Smooth muscle cell (in vitro differentiated cells): Measurements from ENCODE around the gene MYO1D. TPM values are rescaled to one million over a fixed set of nuclear protein-coding genes. Genes with fewer than 3 reads are reported as not detected.

Experiments used
- DNase-seq: peaks from one replicate; lab custom pipeline; 2025; ENCODE audit not compliant: unreplicated experiment; lab: John Stamatoyannopoulos, UW
- H2AFZ ChIP-seq: fragments of 200-600 bp; sonication (generic); 2 replicates; pipeline ENCODE4 v1.6.0; 2016; ENCODE audit warnings: antibody characterized with exemption, low read depth, mild to moderate bottlenecking
- H3F3A ChIP-seq: fragments of 200-600 bp; sonication (generic); 2 replicates; pipeline ENCODE4 v1.6.0; 2017; ENCODE audit warnings: antibody characterized with exemption, low read depth
- H3K27ac ChIP-seq: fragments of 200-600 bp; sonication (generic); 2 replicates; pipeline ENCODE4 v1.5.1; 2016; ENCODE audit warnings: low read depth, mild to moderate bottlenecking
- H3K27me3 ChIP-seq: fragments of 200-600 bp; sonication (generic); 2 replicates; pipeline ENCODE4 v1.6.1; 2016; ENCODE audit warnings: low read depth, mild to moderate bottlenecking
- H3K36me3 ChIP-seq: fragments of 200-600 bp; sonication (generic); 2 replicates; pipeline ENCODE4 v1.5.1; 2016; ENCODE audit warnings: low read depth
- H3K4me1 ChIP-seq: fragments of 200-600 bp; sonication (generic); 2 replicates; pipeline ENCODE4 v1.5.1; 2016; ENCODE audit warnings: low read depth
- H3K4me2 ChIP-seq: fragments of 200-600 bp; sonication (generic); 2 replicates; pipeline ENCODE4 v1.6.0; 2016; ENCODE audit warnings: mild to moderate bottlenecking
- H3K4me3 ChIP-seq: fragments of 200-600 bp; sonication (generic); 2 replicates; pipeline ENCODE4 v1.5.1; 2016; ENCODE audit warnings: mild to moderate bottlenecking
- H3K79me2 ChIP-seq: fragments of 200-600 bp; sonication (generic); 2 replicates; pipeline ENCODE4 v1.6.0; 2016; ENCODE audit warnings: low read depth, mild to moderate bottlenecking
- H3K9ac ChIP-seq: fragments of 200-600 bp; sonication (generic); 2 replicates; pipeline ENCODE4 v1.6.0; 2016; ENCODE audit warnings: low read depth
- H3K9me3 ChIP-seq: fragments of 200-600 bp; sonication (generic); replicated peaks from 2 replicates; pipeline ENCODE4 v1.5.1; 2016; ENCODE audit warnings: low read depth
- H4K20me1 ChIP-seq: fragments of 200-600 bp; sonication (generic); 2 replicates; pipeline ENCODE4 v1.6.0; 2016; ENCODE audit warnings: low read depth
- WGBS: methylation state at CpG from one replicate; pipeline ENCODE4 v1.1.7; 2016; ENCODE audit warnings: low lambda C conversion rate; 5-methylcytosine and 5-hydroxymethylcytosine counted together
- polyA plus RNA-seq: library from polyadenylated mRNA; unstranded; fragments of >200 nt; fragmentation: Nextera tagmentation; extraction: Ambion mirVana; gene quantifications from 2 replicates; pipeline ENCODE4 v1.2.1, GENCODE V29; 2016
- total RNA-seq: library from RNA; depleted of rRNA; stranded (reverse); fragments of >200 nt; gene quantifications from 2 replicates; pipeline ENCODE4 v1.2.3, GENCODE V29; 2014
- TF ChIP-seq, protein P1 (sequence below): fragments of 200-600 bp; sonication (generic); IDR thresholded peaks from 2 replicates; pipeline ENCODE4 v1.5.1; 2017; ENCODE audit warnings: borderline replicate concordance, mild to moderate bottlenecking, antibody characterized with exemption; ENCODE audit not compliant: insufficient read depth, poor library complexity, severe bottlenecking

Gene MYO1D
- total and polyA plus RNA-seq, 2 experiments from 2014 or later: 13.9 to 35.7 TPM

DNA sequence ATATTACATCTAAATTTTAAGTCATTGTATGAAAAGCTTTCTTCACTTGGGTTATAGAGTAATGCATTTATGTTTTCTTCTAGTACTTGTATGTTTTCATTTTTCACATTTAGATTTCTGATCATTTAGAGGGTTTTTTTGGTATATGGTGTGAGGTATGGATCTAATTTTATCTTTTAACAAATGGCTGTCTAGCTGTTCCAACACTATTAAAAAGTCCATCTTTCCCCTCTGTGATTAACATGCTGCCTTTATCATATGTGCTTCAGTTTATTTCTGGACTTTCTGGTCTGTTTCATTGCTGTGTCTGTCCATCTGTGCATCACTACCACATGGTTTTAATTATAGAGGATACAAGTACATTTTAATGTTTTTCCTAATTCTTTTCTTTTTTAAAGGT lies 163.8 kb downstream of the MYO1D start:
- peaks cover 9% of the 10 kb centered on the region for H3K36me3 ChIP-seq
- no peak for DNase-seq
- no peaks in the 10 kb centered on the region for H3K4me1 ChIP-seq
- no peak overlapping the region for H3K9ac ChIP-seq
- H3K4me2 ChIP-seq: no peak overlapping the region
- no peak overlapping the region for H2AFZ ChIP-seq
- H4K20me1 ChIP-seq: no peaks in the 10 kb centered on the region
- no peak overlapping the region for H3K27ac ChIP-seq
- TF ChIP-seq, protein P1, sequence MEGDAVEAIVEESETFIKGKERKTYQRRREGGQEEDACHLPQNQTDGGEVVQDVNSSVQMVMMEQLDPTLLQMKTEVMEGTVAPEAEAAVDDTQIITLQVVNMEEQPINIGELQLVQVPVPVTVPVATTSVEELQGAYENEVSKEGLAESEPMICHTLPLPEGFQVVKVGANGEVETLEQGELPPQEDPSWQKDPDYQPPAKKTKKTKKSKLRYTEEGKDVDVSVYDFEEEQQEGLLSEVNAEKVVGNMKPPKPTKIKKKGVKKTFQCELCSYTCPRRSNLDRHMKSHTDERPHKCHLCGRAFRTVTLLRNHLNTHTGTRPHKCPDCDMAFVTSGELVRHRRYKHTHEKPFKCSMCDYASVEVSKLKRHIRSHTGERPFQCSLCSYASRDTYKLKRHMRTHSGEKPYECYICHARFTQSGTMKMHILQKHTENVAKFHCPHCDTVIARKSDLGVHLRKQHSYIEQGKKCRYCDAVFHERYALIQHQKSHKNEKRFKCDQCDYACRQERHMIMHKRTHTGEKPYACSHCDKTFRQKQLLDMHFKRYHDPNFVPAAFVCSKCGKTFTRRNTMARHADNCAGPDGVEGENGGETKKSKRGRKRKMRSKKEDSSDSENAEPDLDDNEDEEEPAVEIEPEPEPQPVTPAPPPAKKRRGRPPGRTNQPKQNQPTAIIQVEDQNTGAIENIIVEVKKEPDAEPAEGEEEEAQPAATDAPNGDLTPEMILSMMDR: no peak
- no peak overlapping the region for H3K4me3 ChIP-seq
- H3K9me3 ChIP-seq: no peaks in the 10 kb centered on the region
- no peaks in the 10 kb centered on the region for H3K79me2 ChIP-seq
- H3K27me3 ChIP-seq: no peaks in the 10 kb centered on the region
- no peaks in the 10 kb centered on the region for H3F3A ChIP-seq

DNA sequence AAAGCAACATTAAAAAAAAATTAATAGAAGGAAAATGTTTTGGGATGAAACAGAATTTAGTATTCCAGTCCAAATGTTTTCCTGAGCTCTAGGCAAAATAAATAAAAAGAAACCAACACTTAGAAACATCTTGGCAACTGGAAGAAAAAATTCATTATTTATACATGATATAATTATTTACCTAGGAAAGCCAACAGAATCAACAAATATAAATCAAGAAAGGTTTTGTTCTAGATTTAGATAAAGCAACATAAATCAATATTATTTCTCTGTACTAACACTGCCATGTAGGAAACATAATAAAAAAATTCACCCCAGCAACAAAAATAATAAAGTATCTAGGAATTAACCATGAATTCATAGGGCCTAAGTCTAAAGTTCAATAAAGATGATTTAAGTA lies 167.4 kb downstream of the MYO1D start:
- H2AFZ ChIP-seq: no peak overlapping the region
- H3K36me3 ChIP-seq: peaks cover 3% of the 10 kb centered on the region
- no peak overlapping the region for H3K4me2 ChIP-seq
- H3K27ac ChIP-seq: no peak overlapping the region
- no peaks in the 10 kb centered on the region for H3F3A ChIP-seq
- no peaks in the 10 kb centered on the region for H3K4me1 ChIP-seq
- H3K9ac ChIP-seq: no peak overlapping the region
- no peak for DNase-seq
- no peaks in the 10 kb centered on the region for H3K27me3 ChIP-seq
- H4K20me1 ChIP-seq: no peaks in the 10 kb centered on the region
- no peaks in the 10 kb centered on the region for H3K9me3 ChIP-seq
- no peak overlapping the region for H3K4me3 ChIP-seq
- no peaks in the 10 kb centered on the region for H3K79me2 ChIP-seq
- TF ChIP-seq, protein P1: no peak

DNA sequence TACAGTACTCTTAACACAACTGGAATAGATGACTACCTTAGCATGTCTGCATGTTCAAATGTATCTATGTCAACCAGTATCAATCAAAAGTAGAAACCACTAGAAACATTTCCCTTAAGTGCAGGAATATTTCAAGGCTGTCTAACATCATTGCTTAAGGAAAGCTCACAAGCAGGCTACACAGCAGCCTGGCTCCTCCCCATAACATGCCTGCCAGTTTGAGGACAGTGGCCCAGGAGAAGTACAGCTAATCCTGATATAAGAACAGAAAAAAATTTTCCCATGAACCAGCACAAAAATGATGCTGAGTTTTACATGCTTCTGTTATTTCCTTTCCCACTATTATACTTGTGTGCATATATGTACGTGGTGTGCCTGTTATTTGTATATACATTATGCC lies 175.1 kb downstream of the MYO1D start:
- H3F3A ChIP-seq: no peaks in the 10 kb centered on the region
- TF ChIP-seq, protein P1: no peak
- H3K27ac ChIP-seq: no peak overlapping the region
- H3K4me3 ChIP-seq: no peak overlapping the region
- H2AFZ ChIP-seq: no peak overlapping the region
- no peaks in the 10 kb centered on the region for H3K79me2 ChIP-seq
- no peaks in the 10 kb centered on the region for H3K9me3 ChIP-seq
- H3K36me3 ChIP-seq: no peaks in the 10 kb centered on the region
- H3K4me2 ChIP-seq: no peak overlapping the region
- H3K4me1 ChIP-seq: no peaks in the 10 kb centered on the region
- no peak for DNase-seq
- 93% methylated on average over 1 of the region's 1 CpG for WGBS
- H4K20me1 ChIP-seq: no peaks in the 10 kb centered on the region
- H3K27me3 ChIP-seq: no peaks in the 10 kb centered on the region
- H3K9ac ChIP-seq: no peak overlapping the region

DNA sequence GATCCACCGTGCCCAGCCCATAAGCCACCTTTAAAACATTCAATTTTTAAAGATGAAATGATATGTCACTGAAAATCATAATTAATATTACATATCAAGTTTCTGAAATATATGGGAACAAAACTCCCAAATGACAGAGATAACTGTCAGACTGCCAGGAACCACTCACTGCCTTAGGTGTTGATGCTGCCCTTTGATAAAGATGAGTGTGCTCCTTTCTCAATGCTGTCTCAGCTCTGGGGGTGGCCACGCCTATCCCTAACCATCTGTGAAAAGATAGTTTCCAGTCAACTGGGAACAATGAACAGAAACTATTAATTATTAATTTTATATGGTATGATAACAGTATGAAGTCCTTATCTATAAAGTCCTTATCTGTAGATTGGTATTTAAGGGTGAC lies 177.7 kb downstream of the MYO1D start:
- H2AFZ ChIP-seq: no peak overlapping the region
- H3K27ac ChIP-seq: no peak overlapping the region
- H3K79me2 ChIP-seq: no peaks in the 10 kb centered on the region
- no peak for DNase-seq
- no peaks in the 10 kb centered on the region for H4K20me1 ChIP-seq
- H3K4me1 ChIP-seq: no peaks in the 10 kb centered on the region
- no peak overlapping the region for H3K4me2 ChIP-seq
- H3K9me3 ChIP-seq: no peaks in the 10 kb centered on the region
- no peaks in the 10 kb centered on the region for H3F3A ChIP-seq
- WGBS: 98% methylated on average over 2 of the region's 2 CpGs
- no peaks in the 10 kb centered on the region for H3K36me3 ChIP-seq
- H3K9ac ChIP-seq: no peak overlapping the region
- H3K4me3 ChIP-seq: no peak overlapping the region
- H3K27me3 ChIP-seq: no peaks in the 10 kb centered on the region
- TF ChIP-seq, protein P1: no peak
